Mucosa of descending colon (tissue), 3 donors: Measurements from ENCODE around the gene CCL7. TPM values are rescaled to one million over a fixed set of nuclear protein-coding genes. Genes with fewer than 3 reads are reported as not detected.

Experiments
- ATAC-seq: fragments of 200-7000 bp; cut with Tn5 transposase; one replicate; pipeline ENCODE4 v1.9.1; 2020; ENCODE audit warnings: mild to moderate bottlenecking, moderate library complexity
- DNase-seq, 3 donors: peaks; one replicate each; pipeline ENCODE4 v3.0.0-alpha.2; 2020
- H3K36me3 ChIP-seq: fragments of 200-600 bp; one replicate; pipeline ENCODE4 v1.8.0; 2021; ENCODE audit warnings: low read depth, mild to moderate bottlenecking
- H3K4me1 ChIP-seq: fragments of 200-600 bp; one replicate; pipeline ENCODE4 v1.8.0; 2021; ENCODE audit warnings: low read depth, mild to moderate bottlenecking
- H3K4me3 ChIP-seq: fragments of 200-600 bp; one replicate; pipeline ENCODE4 v1.8.0; 2021; ENCODE audit warnings: mild to moderate bottlenecking
- H3K9me3 ChIP-seq: fragments of 200-600 bp; one replicate; pipeline ENCODE4 v1.8.0; 2021; ENCODE audit warnings: mild to moderate bottlenecking
- CTCF ChIP-seq: fragments of 200-600 bp; IDR thresholded peaks from one replicate; pipeline ENCODE4 v1.8.0; 2022; ENCODE audit warnings: antibody characterized with exemption, mild to moderate bottlenecking
- intact Hi-C, 2 donors: fragments of 100-400 bp; cut with DNase I in 1 of 2; cut with micrococcal nuclease in 1 of 2; formaldehyde crosslinking; loops; one replicate each; pipeline versions ENCODE4 v1.11.0 to v1.11.1; 2022; cut with DNase I, micrococcal nuclease
- total RNA-seq, 3 donors: library from RNA; stranded (reverse); fragmentation: NEBNext Ultra II Directional in 2 of 3; extraction: Animal tissue kit (Norgen Biotek cat#: 25700) in 2 of 3; gene quantifications; one replicate each; pipeline versions ENCODE4 v1.2.1 to v1.2.4, GENCODE V29; 2021 to 2023
- donor health status: DM: no; HTN: no; CAD: no; lungs with moderate emphysema.
- donor health status: DM: no; HTN: no; CAD: no.
- donor health status: DM: no; HTN: yes; CAD: no.

CCL7 gene
- total RNA-seq, 3 donors from 2014 or later = not detected

GRCh38 chr17:34312080-34312479 is 42.1 kb downstream of the CCL7 start:
- no peak for ATAC-seq
- TF ChIP-seq CTCF = no peak
- Histone ChIP-seq H3K4me1 (no peaks in the 10 kb centered on the region), H3K4me3 (no peak overlapping the region), H3K9me3 (no peaks in the 10 kb centered on the region), H3K36me3 (no peaks in the 10 kb centered on the region)
- DNase-seq = no peak
- intact Hi-C loops = no loop called here

- H3K9me3 ChIP-seq = no peaks in the 10 kb centered on the region
- DNase-seq (no peak), ATAC-seq (no peak)
- TF ChIP-seq CTCF = no peak
- intact Hi-C loops = no loop called here
- no peaks in the 10 kb centered on the region for H3K36me3 ChIP-seq
- no peak overlapping the region for H3K4me3 ChIP-seq
- H3K4me1 ChIP-seq = no peaks in the 10 kb centered on the region
These were observed 43.1 kb downstream of the CCL7 start for GRCh38 chr17:34313164-34313563.

GRCh38 chr17:34314279-34314678 is 44.3 kb downstream of the CCL7 start:
- no peaks in the 10 kb centered on the region for H3K36me3 ChIP-seq
- no peaks in the 10 kb centered on the region for H3K4me1 ChIP-seq
- intact Hi-C loops = no loop called here
- H3K9me3 ChIP-seq = no peaks in the 10 kb centered on the region
- H3K4me3 ChIP-seq = no peak overlapping the region
- TF ChIP-seq CTCF = no peak
- DNase-seq (peak in 1 of 3 donors; percentile 37), ATAC-seq (peak; percentile 18)

- DNase-seq (peak in 1 of 3 donors; percentile 29), ATAC-seq (no peak)
- no peaks in the 10 kb centered on the region for H3K4me1 ChIP-seq
- H3K36me3 ChIP-seq = no peaks in the 10 kb centered on the region
- no peak overlapping the region for H3K4me3 ChIP-seq
- no peaks in the 10 kb centered on the region for H3K9me3 ChIP-seq
- no peak for TF ChIP-seq CTCF
- intact Hi-C loops = no loop called here
These were observed 48.5 kb downstream of the CCL7 start for GRCh38 chr17:34318474-34318873.

- Histone ChIP-seq H3K4me3 (no peak within 1 kb of the TSS), H3K36me3 (no peaks in the 10 kb centered on the region), H3K9me3 (no peaks in the 10 kb centered on the region), H3K4me1 (no peaks in the 10 kb centered on the region)
- intact Hi-C loops = no loop called here
- ATAC-seq (peak; percentile 9), DNase-seq (no peak)
- TF ChIP-seq CTCF = no peak
These were observed 49.0 kb downstream of the CCL7 start, which contains the start of gene CCL8 for GRCh38 chr17:34319039-34319483. CCL8 (plus strand) TSS chr17:34319435; CDS start chr17:34319502, 67 bp downstream.

Other genes starting within 250 kb of the CCL7 start
- 10 to 100 TPM in 2 of 3 donors, 1 to 10 TPM in 1; 7.1 to 65.6 (median 39.7) TPM for gene CCL2, start 14.9 kb upstream of the CCL7 start, total RNA-seq
- gene CCL11, start 15.5 kb downstream of the CCL7 start, total RNA-seq = 10 to 100 TPM in 1 of 3 donors, 1 to 10 TPM in 1, under 1 TPM in 1; 0.72 to 22.3 (median 3.6) TPM
- gene CCL8, start 49.2 kb downstream of the CCL7 start, total RNA-seq = 1 to 10 TPM; 1.6 to 2.7 (median 1.6) TPM
- gene CCL13, start 86.3 kb downstream of the CCL7 start, total RNA-seq = 1 to 10 TPM; 1.9 to 6.5 (median 2.2) TPM
- gene CCL1, start 93.0 kb downstream of the CCL7 start, total RNA-seq = not detected